Gastroesophageal sphincter (tissue), 4 donors: ENCODE data around the gene GALNT17. TPM values are rescaled to one million over a fixed set of nuclear protein-coding genes. Genes with fewer than 3 reads are reported as not detected.

ENCODE experiments used
- ATAC-seq: fragments of 150-250 bp; one replicate; pipeline ENCODE4 v1.9.1; 2016; ENCODE audit warnings: mild to moderate bottlenecking, moderate library complexity
- H3K27ac ChIP-seq, 4 donors: fragments of 200-600 bp; sonication (generic) in 3 of 4; 1 replicate in 3 of 4; 2 replicates in 1 of 4; pipeline ENCODE4 v1.5.1; 2016 to 2019
- H3K27me3 ChIP-seq: fragments of 200-600 bp; sonication (generic); one replicate; pipeline ENCODE4 v1.5.1; 2019
- H3K36me3 ChIP-seq, 2 donors: fragments of 200-600 bp; sonication (generic); one replicate each; pipeline ENCODE4 v1.5.1; 2019; ENCODE audit warnings: control low read depth in 1 of 2
- H3K4me1 ChIP-seq, 3 donors: fragments of 200-600 bp; sonication (generic); 1 replicate in 2 of 3; 2 replicates in 1 of 3; pipeline ENCODE4 v1.5.1; 2016 to 2019; ENCODE audit warnings: control low read depth in 2 of 3
- H3K4me3 ChIP-seq, 2 donors: fragments of 200-600 bp; sonication (generic); one replicate each; pipeline ENCODE4 v1.5.1; 2019; ENCODE audit warnings: mild to moderate bottlenecking in 1 of 2, moderate library complexity in 1 of 2
- H3K9me3 ChIP-seq, 3 donors: fragments of 200-600 bp; sonication (generic); one replicate each; pipeline ENCODE4 v1.5.1; 2017 to 2019; ENCODE audit warnings: control low read depth in 2 of 3
- EP300 ChIP-seq: sonication (generic); formaldehyde crosslinking; IDR thresholded peaks from one replicate; pipeline ENCODE4 v1.6.1; 2017; ENCODE audit warnings: antibody characterized with exemption, mild to moderate bottlenecking
- POLR2A ChIP-seq, 2 donors: fragments of 450-650 bp; IDR thresholded peaks; one replicate each; pipeline ENCODE4 v1.6.1; 2017; ENCODE audit warnings: antibody characterized with exemption in 2 of 2, mild to moderate bottlenecking in 2 of 2, moderate library complexity in 1 of 2
- POLR2AphosphoS5 ChIP-seq: sonication (generic); formaldehyde crosslinking; IDR thresholded peaks from one replicate; pipeline ENCODE4 v1.6.1; 2017; ENCODE audit warnings: antibody characterized with exemption
- WGBS, 2 donors: methylation state at CpG; one replicate each; pipeline ENCODE4 v1.1.5; 2018; ENCODE audit warnings: low coverage in 1 of 2; 5-methylcytosine and 5-hydroxymethylcytosine counted together
- small RNA-seq, 4 donors: library from RNA; depleted of rRNA; stranded (forward); fragments of <200 nt; gene quantifications; one replicate each; pipeline ENCODE3, GENCODE V24; 2016
- total RNA-seq, 4 donors: library from RNA; depleted of rRNA; stranded (reverse); fragments of >200 nt; gene quantifications; one replicate each; pipeline ENCODE4 v1.1.0, GENCODE V29; 2016
- TF ChIP-seq, protein P1 (sequence below), 4 experiments: fragments of 200-600 bp in 2 of 4; fragments of 450-650 bp in 2 of 4; sonication (generic) in 1 of 4; IDR thresholded peaks; one replicate each; pipeline ENCODE4 v1.5.1; 2017 to 2019; ENCODE audit warnings: antibody characterized with exemption in 4 of 4, mild to moderate bottlenecking in 2 of 4, moderate library complexity in 2 of 4

The GALNT17 gene
- total RNA-seq, 4 donors from 2014 or later = 16.7 to 93.2 (median 34.8) TPM

DNA sequence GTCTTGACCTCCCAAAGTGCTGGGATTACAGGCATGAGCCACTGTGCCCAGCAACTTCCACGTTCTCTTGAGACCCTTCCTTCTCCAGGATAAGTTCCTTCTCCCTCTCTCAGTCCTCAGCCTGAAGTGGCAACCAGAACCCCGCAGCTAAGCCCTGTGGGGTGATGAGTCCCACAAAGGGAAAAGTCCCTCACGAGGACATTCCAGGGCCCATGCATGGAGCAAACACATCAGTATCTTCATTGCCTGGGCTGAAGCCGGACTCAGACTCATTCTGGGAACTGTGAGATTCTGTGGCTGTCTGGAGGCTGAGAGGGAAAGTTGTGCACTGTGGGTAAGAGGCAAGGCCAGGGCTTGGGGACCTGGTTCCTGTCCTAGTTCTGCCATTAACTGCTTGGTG is 622.9 kb downstream of the GALNT17 start:
- 71 to 73% methylated on average over 1 to 3 of the region's 4 CpGs for WGBS, 2 donors
- H3K9me3 ChIP-seq = peaks cover 0 to 23% (median 0%) of the 10 kb centered on the region in 3 donors
- H3K4me3 ChIP-seq = no peak overlapping the region
- ATAC-seq = no peak
- no peak overlapping the region for H3K27ac ChIP-seq
- H3K27me3 ChIP-seq = peaks cover 48% of the 10 kb centered on the region
- H3K4me1 ChIP-seq = peaks cover 0 to 7% (median 4%) of the 10 kb centered on the region in 3 donors
- TF ChIP-seq POLR2A (IDR thresholded peaks at IDR 0.05) = no peak
- TF ChIP-seq EP300 = no peak
- no peak for TF ChIP-seq POLR2AphosphoS5
- TF ChIP-seq, protein P1, sequence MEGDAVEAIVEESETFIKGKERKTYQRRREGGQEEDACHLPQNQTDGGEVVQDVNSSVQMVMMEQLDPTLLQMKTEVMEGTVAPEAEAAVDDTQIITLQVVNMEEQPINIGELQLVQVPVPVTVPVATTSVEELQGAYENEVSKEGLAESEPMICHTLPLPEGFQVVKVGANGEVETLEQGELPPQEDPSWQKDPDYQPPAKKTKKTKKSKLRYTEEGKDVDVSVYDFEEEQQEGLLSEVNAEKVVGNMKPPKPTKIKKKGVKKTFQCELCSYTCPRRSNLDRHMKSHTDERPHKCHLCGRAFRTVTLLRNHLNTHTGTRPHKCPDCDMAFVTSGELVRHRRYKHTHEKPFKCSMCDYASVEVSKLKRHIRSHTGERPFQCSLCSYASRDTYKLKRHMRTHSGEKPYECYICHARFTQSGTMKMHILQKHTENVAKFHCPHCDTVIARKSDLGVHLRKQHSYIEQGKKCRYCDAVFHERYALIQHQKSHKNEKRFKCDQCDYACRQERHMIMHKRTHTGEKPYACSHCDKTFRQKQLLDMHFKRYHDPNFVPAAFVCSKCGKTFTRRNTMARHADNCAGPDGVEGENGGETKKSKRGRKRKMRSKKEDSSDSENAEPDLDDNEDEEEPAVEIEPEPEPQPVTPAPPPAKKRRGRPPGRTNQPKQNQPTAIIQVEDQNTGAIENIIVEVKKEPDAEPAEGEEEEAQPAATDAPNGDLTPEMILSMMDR (IDR thresholded peaks at IDR 0.05) = no peak
- no peaks in the 10 kb centered on the region for H3K36me3 ChIP-seq

DNA sequence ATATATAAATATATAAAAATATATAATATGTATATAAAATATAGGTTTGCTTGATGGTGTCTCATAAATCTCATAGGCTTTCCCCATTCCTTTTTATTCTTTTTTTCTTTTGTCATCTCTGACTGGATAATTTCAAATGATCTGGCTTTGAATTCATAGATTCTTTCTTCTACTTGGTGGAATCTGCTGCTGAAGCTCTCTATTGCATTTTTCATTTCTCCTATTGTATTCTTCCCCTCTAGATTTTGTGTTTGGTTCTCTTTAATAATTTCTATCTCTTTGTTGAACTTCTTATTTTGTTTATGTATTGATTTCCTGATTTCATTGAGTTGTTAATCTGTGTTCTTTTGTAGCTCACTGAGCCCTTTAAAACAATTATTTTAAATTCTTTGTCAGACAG is 629.4 kb downstream of the GALNT17 start:
- Histone ChIP-seq H3K36me3 (no peaks in the 10 kb centered on the region), H3K9me3 (peaks cover 0 to 44% (median 0%) of the 10 kb centered on the region in 3 donors), H3K27ac (no peak overlapping the region), H3K4me1 (no peaks in the 10 kb centered on the region), H3K27me3 (no peaks in the 10 kb centered on the region), H3K4me3 (no peak overlapping the region)
- no peak for ATAC-seq
- TF ChIP-seq EP300 (no peak), POLR2A (IDR thresholded peaks at IDR 0.05) (no peak), POLR2AphosphoS5 (no peak)
- TF ChIP-seq, protein P1 (IDR thresholded peaks at IDR 0.05) = no peak

Small RNA genes within 50 kb of the gene (small RNA-seq; reads per million reads assigned to genes)
- gene MIR3914-1 (0 reads per million in 4 donors), gene RN7SKP75 (0 reads per million in 4 donors)
